Tibial nerve (tissue), 3 donors: Measurements from ENCODE around the gene DCUN1D3.

Source experiments
- POLR2A ChIP-seq, 2 donors: fragments of 450-650 bp; IDR thresholded peaks; one replicate each; pipeline ENCODE4 v1.6.1; 2017; ENCODE audit warnings: antibody characterized with exemption in 2 of 2, mild to moderate bottlenecking in 2 of 2, moderate library complexity in 2 of 2
- TF ChIP-seq, protein P1 (sequence below), 5 experiments: fragments of 200-600 bp in 3 of 5; fragments of 450-650 bp in 2 of 5; sonication (generic) in 3 of 5; IDR thresholded peaks; one replicate each; pipeline ENCODE4 v1.5.1; 2016 to 2019; ENCODE audit warnings: antibody characterized with exemption in 5 of 5, mild to moderate bottlenecking in 3 of 5, moderate library complexity in 2 of 5

DNA sequence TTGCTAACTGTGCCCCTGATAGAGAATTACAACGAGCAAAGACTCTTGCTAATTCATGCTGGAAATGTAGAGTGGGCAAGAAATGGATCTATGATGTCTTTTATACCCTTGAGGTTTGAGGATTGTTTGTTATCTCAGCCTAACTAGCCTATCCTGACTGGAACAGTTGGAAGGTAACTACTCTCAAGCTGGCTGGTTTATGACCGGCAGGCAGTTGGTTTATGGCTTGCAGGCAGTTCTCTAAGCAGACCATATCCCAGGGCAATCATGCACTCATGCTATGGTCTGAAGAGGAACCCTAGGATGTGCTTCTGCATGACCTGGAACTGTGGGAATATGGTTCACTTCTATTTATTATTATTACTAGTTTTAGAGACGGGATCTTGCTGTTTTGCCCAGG lies 49.5 kb upstream of the DCUN1D3 start:
- TF ChIP-seq, protein P1, sequence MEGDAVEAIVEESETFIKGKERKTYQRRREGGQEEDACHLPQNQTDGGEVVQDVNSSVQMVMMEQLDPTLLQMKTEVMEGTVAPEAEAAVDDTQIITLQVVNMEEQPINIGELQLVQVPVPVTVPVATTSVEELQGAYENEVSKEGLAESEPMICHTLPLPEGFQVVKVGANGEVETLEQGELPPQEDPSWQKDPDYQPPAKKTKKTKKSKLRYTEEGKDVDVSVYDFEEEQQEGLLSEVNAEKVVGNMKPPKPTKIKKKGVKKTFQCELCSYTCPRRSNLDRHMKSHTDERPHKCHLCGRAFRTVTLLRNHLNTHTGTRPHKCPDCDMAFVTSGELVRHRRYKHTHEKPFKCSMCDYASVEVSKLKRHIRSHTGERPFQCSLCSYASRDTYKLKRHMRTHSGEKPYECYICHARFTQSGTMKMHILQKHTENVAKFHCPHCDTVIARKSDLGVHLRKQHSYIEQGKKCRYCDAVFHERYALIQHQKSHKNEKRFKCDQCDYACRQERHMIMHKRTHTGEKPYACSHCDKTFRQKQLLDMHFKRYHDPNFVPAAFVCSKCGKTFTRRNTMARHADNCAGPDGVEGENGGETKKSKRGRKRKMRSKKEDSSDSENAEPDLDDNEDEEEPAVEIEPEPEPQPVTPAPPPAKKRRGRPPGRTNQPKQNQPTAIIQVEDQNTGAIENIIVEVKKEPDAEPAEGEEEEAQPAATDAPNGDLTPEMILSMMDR (IDR thresholded peaks at IDR 0.05): no peak
- TF ChIP-seq POLR2A (IDR thresholded peaks at IDR 0.05): no peak
